Liver (tissue), 9 donors: Measurements from ENCODE around the gene TRDN. TPM values are rescaled to one million over a fixed set of nuclear protein-coding genes. Genes with fewer than 3 reads are reported as not detected.

Experiments used
- DNase-seq: peaks from one replicate; pipeline ENCODE4 v3.0.0-alpha.2; 2017; ENCODE audit warnings: low spot score
- H3K27ac ChIP-seq, 2 donors: one replicate each; pipeline ENCODE4 v1.7.0; 2013; ENCODE audit warnings: inconsistent platforms in 2 of 2, low read length in 2 of 2, control low read depth in 1 of 2, low read depth in 1 of 2, mild to moderate bottlenecking in 1 of 2
- H3K27me3 ChIP-seq, 4 donors: one replicate each; pipeline versions ENCODE4 v1.6.1 to v1.7.0; 2013; ENCODE audit warnings: low read length in 3 of 4, inconsistent platforms in 1 of 4, mild to moderate bottlenecking in 1 of 4, moderate library complexity in 1 of 4; ENCODE audit not compliant: control insufficient read depth in 4 of 4, insufficient read depth in 4 of 4
- H3K36me3 ChIP-seq, 4 donors: one replicate each; pipeline versions ENCODE4 v1.6.1 to v1.7.0; 2013; ENCODE audit warnings: low read length in 3 of 4, mild to moderate bottlenecking in 3 of 4, low read depth in 1 of 4, moderate library complexity in 1 of 4; ENCODE audit not compliant: control insufficient read depth in 4 of 4, insufficient read depth in 3 of 4
- H3K4me1 ChIP-seq, 4 donors: one replicate each; pipeline versions ENCODE4 v1.6.1 to v1.7.0; 2013; ENCODE audit warnings: low read length in 3 of 4, mild to moderate bottlenecking in 3 of 4, moderate library complexity in 1 of 4; ENCODE audit not compliant: control insufficient read depth in 4 of 4, insufficient read depth in 4 of 4
- H3K4me3 ChIP-seq, 3 donors: one replicate each; pipeline versions ENCODE4 v1.6.1 to v1.7.0; 2013; ENCODE audit warnings: low read length in 3 of 3, control low read depth in 1 of 3, low read depth in 1 of 3, mild to moderate bottlenecking in 1 of 3
- H3K9ac ChIP-seq, 2 donors: one replicate each; pipeline ENCODE4 v1.7.0; 2013; ENCODE audit warnings: low read length in 2 of 2, mild to moderate bottlenecking in 2 of 2, moderate library complexity in 2 of 2, control low read depth in 1 of 2, low read depth in 1 of 2
- H3K9me3 ChIP-seq, 4 donors: one replicate each; pipeline versions ENCODE4 v1.6.1 to v1.7.0; 2013; ENCODE audit warnings: low read length in 3 of 4; ENCODE audit not compliant: control insufficient read depth in 4 of 4
- CTCF ChIP-seq: fragments of 150-350 bp; IDR thresholded peaks from 2 replicates; pipeline ENCODE4 v1.5.1; 2017; ENCODE audit warnings: improper control_type of control experiment, low read depth, low read length; ENCODE audit not compliant: missing input control
- EGR1 ChIP-seq, 2 donors: IDR thresholded peaks; 2 replicates each; pipeline ENCODE4 v1.6.1; 2016 to 2018; ENCODE audit warnings: antibody characterized with exemption in 2 of 2, low read depth in 2 of 2
- FOXA1 ChIP-seq: IDR thresholded peaks from 2 replicates; pipeline ENCODE4 v1.6.1; 2016; ENCODE audit warnings: antibody characterized with exemption
- FOXA2 ChIP-seq: IDR thresholded peaks from 2 replicates; pipeline ENCODE4 v1.6.1; 2016; ENCODE audit warnings: antibody characterized with exemption
- HNF4A ChIP-seq, 2 donors: conservative IDR thresholded peaks; 2 replicates each; pipeline ENCODE4 v1.6.1; 2016; ENCODE audit warnings: antibody characterized with exemption in 2 of 2, mild to moderate bottlenecking in 2 of 2
- HNF4G ChIP-seq: IDR thresholded peaks from 2 replicates; pipeline ENCODE4 v1.6.1; 2016; ENCODE audit warnings: antibody characterized with exemption
- JUND ChIP-seq, 2 donors: IDR thresholded peaks; 2 replicates each; pipeline ENCODE4 v1.6.1; 2016; ENCODE audit warnings: antibody characterized with exemption in 2 of 2
- NR2F2 ChIP-seq: IDR thresholded peaks from 2 replicates; pipeline ENCODE4 v1.6.1; 2016; ENCODE audit warnings: antibody characterized with exemption
- RAD21 ChIP-seq, 2 donors: IDR thresholded peaks; 2 replicates each; pipeline ENCODE4 v1.6.1; 2016; ENCODE audit warnings: antibody characterized with exemption in 2 of 2, mild to moderate bottlenecking in 2 of 2
- RXRA ChIP-seq, 2 donors: IDR thresholded peaks; 2 replicates each; pipeline ENCODE4 v1.6.1; 2017 to 2018; ENCODE audit warnings: antibody characterized with exemption in 2 of 2, mild to moderate bottlenecking in 1 of 2
- SP1 ChIP-seq: IDR thresholded peaks from 2 replicates; pipeline ENCODE4 v1.6.1; 2018; ENCODE audit warnings: antibody characterized with exemption, mild to moderate bottlenecking
- YY1 ChIP-seq: IDR thresholded peaks from 2 replicates; pipeline ENCODE4 v1.6.1; 2016; ENCODE audit warnings: antibody characterized with exemption, mild to moderate bottlenecking
- WGBS: extraction: QIAGEN DNeasy Blood & Tissue Kit; methylation state at CpG from one replicate; pipeline ENCODE4 v1.1.7; 2013; 5-methylcytosine and 5-hydroxymethylcytosine counted together
- polyA plus RNA-seq, 2 donors: library from polyadenylated mRNA; stranded (reverse) in 1 of 2; unstranded in 1 of 2; fragments of 200-250 nt in 1 of 2; fragments of >200 nt in 1 of 2; fragmentation: Nextera tagmentation in 1 of 2; extraction: Ambion mirVana in 1 of 2; gene quantifications; one replicate each; pipeline versions ENCODE4 v1.2.1 to v1.2.3, GENCODE V29; 2013 to 2015
- total RNA-seq, 2 donors: library from RNA; depleted of rRNA; stranded (reverse); fragments of >200 nt; gene quantifications; one replicate each; pipeline ENCODE4 v1.2.3, GENCODE V29; 2014
- TF ChIP-seq, protein P1 (sequence below): IDR thresholded peaks from 2 replicates; pipeline ENCODE4 v1.6.1; 2016; ENCODE audit warnings: antibody characterized with exemption
- TF ChIP-seq, protein P2 (sequence below): IDR thresholded peaks from 2 replicates; pipeline ENCODE4 v1.6.1; 2016; ENCODE audit warnings: antibody characterized with exemption
- TF ChIP-seq, protein P3 (sequence below): IDR thresholded peaks from 2 replicates; pipeline ENCODE4 v1.6.1; 2016; ENCODE audit warnings: antibody characterized with exemption
- donor health status: healthy.
- donor health status: healthy.
- donor health status: healthy.
- donor health status: healthy.
- donor health status: healthy.

The TRDN gene
- total and polyA plus RNA-seq, 4 donors, result 0.08 to 0.79 TPM; not detected in 2

- Histone ChIP-seq H3K4me1 (no peaks in the 10 kb centered on the region), H3K27me3 (peaks cover 0 to 2% (median 0%) of the 10 kb centered on the region in 4 donors)
Measured at GRCh38 chr6:123648020-123648580, 11.3 kb upstream of the TRDN start.

DNA sequence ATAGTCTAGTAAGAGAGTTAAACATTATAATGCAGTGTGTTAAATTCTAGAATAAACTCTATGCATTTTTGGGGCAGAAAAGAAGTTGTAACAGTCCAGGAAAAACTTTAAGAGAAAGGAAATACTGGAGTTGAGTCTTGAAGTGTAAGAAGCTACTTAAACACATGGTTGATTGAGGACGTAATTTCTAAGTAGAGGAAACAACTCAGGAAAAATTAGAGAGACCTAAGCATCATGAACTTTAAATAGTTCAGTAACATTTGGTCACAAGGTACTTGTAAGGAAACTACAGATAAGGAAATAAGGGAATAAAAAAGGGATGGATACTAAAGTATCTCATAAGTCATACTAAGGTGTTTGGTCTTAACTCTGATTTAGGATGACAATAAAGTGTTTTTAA lies 4.7 kb upstream of the TRDN start:
- no peaks in the 10 kb centered on the region for H3K36me3 ChIP-seq
- H3K27ac ChIP-seq, result no peak overlapping the region
- H3K27me3 ChIP-seq, result peaks cover 0 to 7% (median 0%) of the 10 kb centered on the region in 4 donors
- no peak for DNase-seq
- WGBS, result 35% methylated on average over 1 of the region's 1 CpG
- TF ChIP-seq JUND (IDR thresholded peaks at IDR 0.05), result no peak
- no peak for TF ChIP-seq RAD21 (IDR thresholded peaks at IDR 0.05)
- no peak for TF ChIP-seq EGR1 (IDR thresholded peaks at IDR 0.05; ENCODE audit: low read depth in 2 of 2)
- TF ChIP-seq SP1, result no peak
- TF ChIP-seq CTCF, result no peak
- no peaks in the 10 kb centered on the region for H3K9me3 ChIP-seq
- H3K4me1 ChIP-seq, result no peaks in the 10 kb centered on the region
- no peak overlapping the region for H3K4me3 ChIP-seq
- no peak overlapping the region for H3K9ac ChIP-seq

More at GRCh38 chr6:123648020-123648580, 11.3 kb upstream of the TRDN start:
- Histone ChIP-seq H3K4me3 (no peak overlapping the region), H3K36me3 (no peaks in the 10 kb centered on the region), H3K9ac (no peak overlapping the region), H3K27ac (no peak overlapping the region), H3K9me3 (peaks cover 0 to 4% (median 0%) of the 10 kb centered on the region in 4 donors)
- TF ChIP-seq HNF4A (conservative IDR thresholded peaks at IDR 0.05) (peak; percentile 25 to 53), FOXA2 (no peak), CTCF (no peak), NR2F2 (no peak), EGR1 (IDR thresholded peaks at IDR 0.05; ENCODE audit: low read depth in 2 of 2) (no peak), JUND (IDR thresholded peaks at IDR 0.05) (no peak), RXRA (IDR thresholded peaks at IDR 0.05) (peak in 1 of 2 donors; percentile 53), HNF4G (no peak), RAD21 (IDR thresholded peaks at IDR 0.05) (no peak), FOXA1 (no peak), SP1 (no peak), YY1 (peak; percentile 19)
- TF ChIP-seq, protein P1, sequence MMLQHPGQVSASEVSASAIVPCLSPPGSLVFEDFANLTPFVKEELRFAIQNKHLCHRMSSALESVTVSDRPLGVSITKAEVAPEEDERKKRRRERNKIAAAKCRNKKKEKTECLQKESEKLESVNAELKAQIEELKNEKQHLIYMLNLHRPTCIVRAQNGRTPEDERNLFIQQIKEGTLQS, result no peak
- TF ChIP-seq, protein P2, sequence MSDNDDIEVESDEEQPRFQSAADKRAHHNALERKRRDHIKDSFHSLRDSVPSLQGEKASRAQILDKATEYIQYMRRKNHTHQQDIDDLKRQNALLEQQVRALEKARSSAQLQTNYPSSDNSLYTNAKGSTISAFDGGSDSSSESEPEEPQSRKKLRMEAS, result no peak
- TF ChIP-seq, protein P3, sequence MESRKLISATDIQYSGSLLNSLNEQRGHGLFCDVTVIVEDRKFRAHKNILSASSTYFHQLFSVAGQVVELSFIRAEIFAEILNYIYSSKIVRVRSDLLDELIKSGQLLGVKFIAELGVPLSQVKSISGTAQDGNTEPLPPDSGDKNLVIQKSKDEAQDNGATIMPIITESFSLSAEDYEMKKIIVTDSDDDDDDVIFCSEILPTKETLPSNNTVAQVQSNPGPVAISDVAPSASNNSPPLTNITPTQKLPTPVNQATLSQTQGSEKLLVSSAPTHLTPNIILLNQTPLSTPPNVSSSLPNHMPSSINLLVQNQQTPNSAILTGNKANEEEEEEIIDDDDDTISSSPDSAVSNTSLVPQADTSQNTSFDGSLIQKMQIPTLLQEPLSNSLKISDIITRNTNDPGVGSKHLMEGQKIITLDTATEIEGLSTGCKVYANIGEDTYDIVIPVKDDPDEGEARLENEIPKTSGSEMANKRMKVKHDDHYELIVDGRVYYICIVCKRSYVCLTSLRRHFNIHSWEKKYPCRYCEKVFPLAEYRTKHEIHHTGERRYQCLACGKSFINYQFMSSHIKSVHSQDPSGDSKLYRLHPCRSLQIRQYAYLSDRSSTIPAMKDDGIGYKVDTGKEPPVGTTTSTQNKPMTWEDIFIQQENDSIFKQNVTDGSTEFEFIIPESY, result no peak
- no peak for DNase-seq
- 36% methylated on average over 1 of the region's 1 CpG for WGBS
